GM13977 (cell line): ENCODE measurements around the gene KRT25.

Experiments
- DNase-seq: peaks from one replicate; pipeline ENCODE4 v3.0.0; 2012; ENCODE audit warnings: low spot score
- CTCF ChIP-seq: IDR thresholded peaks from 2 replicates; pipeline ENCODE4 v1.5.1; 2012; ENCODE audit warnings: mild to moderate bottlenecking, control low read depth; ENCODE audit not compliant: insufficient read depth; ENCODE audit errors: extremely low read depth, missing control alignments
- in situ Hi-C: fragments of 300-500 bp; cut with MboI; formaldehyde crosslinking; loops from one replicate; pipeline ENCODE4 v1.12.0; 2022; ENCODE audit warnings: low sequenced_read_pairs, low pct_unique_long_range_greater_than_20kb, mixed read lengths, inconsistent platforms; ENCODE audit not compliant: unreplicated experiment

KRT25 gene

GRCh38 chr17:40724656-40725055 is 30.5 kb downstream of the KRT25 start:
- DNase-seq, result no peak
- no peak for TF ChIP-seq CTCF
- in situ Hi-C loops, result no loop called here

GRCh38 chr17:40722241-40722640 is 32.9 kb downstream of the KRT25 start:
- TF ChIP-seq CTCF, result no peak
- in situ Hi-C loops, result no loop called here
- no peak for DNase-seq

- DNase-seq, result no peak
- no peak for TF ChIP-seq CTCF
- in situ Hi-C loops, result no loop called here
Measured at GRCh38 chr17:40720899-40721298, 34.2 kb downstream of the KRT25 start.

- in situ Hi-C loops, result no loop called here
- no peak for DNase-seq
- no peak for TF ChIP-seq CTCF
Measured at GRCh38 chr17:40718930-40719329, 36.2 kb downstream of the KRT25 start.

- no peak for DNase-seq
- TF ChIP-seq CTCF, result no peak
- in situ Hi-C loops, result no loop called here
Measured at GRCh38 chr17:40717776-40718175, 37.4 kb downstream of the KRT25 start.

GRCh38 chr17:40714473-40714872 is 40.7 kb downstream of the KRT25 start:
- in situ Hi-C loops, result no loop called here
- TF ChIP-seq CTCF, result peak; percentile 29
- DNase-seq, result no peak

- TF ChIP-seq CTCF, result no peak
- in situ Hi-C loops, result no loop called here
- DNase-seq, result no peak
Measured at GRCh38 chr17:40707745-40708144, 47.4 kb downstream of the KRT25 start.
